Inferior parietal cortex (tissue), 1 donor: ENCODE data around the gene YARS1.
"Not testable (repeated sequence)": the region's sequence is repeated elsewhere in the genome, so short reads cannot be mapped to it uniquely, and the experiment has no call there.

Experiments used
- DNase-seq: peaks from one replicate; pipeline ENCODE4 v3.0.0-alpha.2; 2016; ENCODE audit errors: extremely low spot score

The YARS1 gene

GRCh38 chr1:32817815-32818786, 943 bp upstream of the YARS1 start:
- DNase-seq = peak; percentile 50

- DNase-seq = peak; percentile 39
Measured at GRCh38 chr1:32816676-32817158, 441 bp downstream of the YARS1 start.

- no peak for DNase-seq
Measured at GRCh38 chr1:32813941-32814739, 3.0 kb downstream of the YARS1 start.

- no peak for DNase-seq
Measured at GRCh38 chr1:32811917-32812316, 5.2 kb downstream of the YARS1 start.

GRCh38 chr1:32811265-32811664, 5.9 kb downstream of the YARS1 start:
- DNase-seq = no peak

GRCh38 chr1:32810358-32810757, 6.8 kb downstream of the YARS1 start:
- DNase-seq = no peak

GRCh38 chr1:32808580-32808979, 8.6 kb downstream of the YARS1 start:
- DNase-seq = no peak

- DNase-seq = no peak
Measured at GRCh38 chr1:32806910-32807523, 10.1 kb downstream of the YARS1 start.

- no peak for DNase-seq
Measured at GRCh38 chr1:32806290-32806689, 10.9 kb downstream of the YARS1 start.

GRCh38 chr1:32804460-32804859, 12.7 kb downstream of the YARS1 start:
- not testable (repeated sequence) for DNase-seq

GRCh38 chr1:32801096-32801715, 16.0 kb downstream of the YARS1 start:
- DNase-seq = no peak

- DNase-seq = no peak
Measured at GRCh38 chr1:32798679-32799416, 18.3 kb downstream of the YARS1 start.

GRCh38 chr1:32798191-32798590, 19.0 kb downstream of the YARS1 start:
- DNase-seq = no peak

- DNase-seq = no peak
Measured at GRCh38 chr1:32797456-32797855, 19.7 kb downstream of the YARS1 start.

GRCh38 chr1:32795763-32796162, 21.4 kb downstream of the YARS1 start:
- not testable (repeated sequence) for DNase-seq

- no peak for DNase-seq
Measured at GRCh38 chr1:32791881-32792280, 25.3 kb downstream of the YARS1 start.

- not testable (repeated sequence) for DNase-seq
Measured at GRCh38 chr1:32789356-32789755, 27.8 kb downstream of the YARS1 start.

GRCh38 chr1:32786856-32787255, 30.3 kb downstream of the YARS1 start:
- no peak for DNase-seq

- DNase-seq = no peak
Measured at GRCh38 chr1:32784817-32785216, 32.3 kb downstream of the YARS1 start.

GRCh38 chr1:32783851-32784250, 33.3 kb downstream of the YARS1 start:
- no peak for DNase-seq

GRCh38 chr1:32782086-32782485, 35.1 kb downstream of the YARS1 start:
- DNase-seq = no peak
